HG03175 (cell line): ENCODE results near the gene KRT79.

Source experiments
- ATAC-seq: cut with Tn5 transposase; IDR thresholded peaks from one replicate; pipeline ENCODE4 v1.9.1; 2021; ENCODE audit warnings: mild to moderate bottlenecking, moderate library complexity; ENCODE audit not compliant: unreplicated experiment

Gene KRT79

GRCh38 chr12:52820521-52820920, 13.6 kb downstream of the KRT79 start:
- no peak for ATAC-seq

GRCh38 chr12:52819731-52820510, 14.2 kb downstream of the KRT79 start:
- no peak for ATAC-seq

- no peak for ATAC-seq
Observed at GRCh38 chr12:52818887-52819420, 15.2 kb downstream of the KRT79 start.

GRCh38 chr12:52818388-52818787, 15.7 kb downstream of the KRT79 start:
- no peak for ATAC-seq

GRCh38 chr12:52817699-52818238, 16.3 kb downstream of the KRT79 start:
- no peak for ATAC-seq

GRCh38 chr12:52817003-52817698, 17.0 kb downstream of the KRT79 start:
- no peak for ATAC-seq

GRCh38 chr12:52815676-52816588, 18.2 kb downstream of the KRT79 start:
- ATAC-seq: no peak

- no peak for ATAC-seq
Observed at GRCh38 chr12:52815161-52815560, 18.9 kb downstream of the KRT79 start.

GRCh38 chr12:52814710-52815155, 19.4 kb downstream of the KRT79 start:
- no peak for ATAC-seq

GRCh38 chr12:52813885-52814709, 20.0 kb downstream of the KRT79 start, which contains the start of gene KRT4:
KRT4 (minus strand) TSS chr12:52814116; CDS start chr12:52814058, 58 bp downstream.
- ATAC-seq: no peak

- no peak for ATAC-seq
Observed at GRCh38 chr12:52813203-52813819, 20.8 kb downstream of the KRT79 start.

- no peak for ATAC-seq
Observed at GRCh38 chr12:52812749-52813148, 21.4 kb downstream of the KRT79 start.

GRCh38 chr12:52812073-52812400, 22.1 kb downstream of the KRT79 start:
- ATAC-seq: no peak

- ATAC-seq: no peak
Observed at GRCh38 chr12:52811191-52812072, 22.7 kb downstream of the KRT79 start.

GRCh38 chr12:52810554-52810953, 23.6 kb downstream of the KRT79 start:
- ATAC-seq: no peak

- ATAC-seq: no peak
Observed at GRCh38 chr12:52809166-52809565, 24.9 kb downstream of the KRT79 start.

- ATAC-seq: no peak
Observed at GRCh38 chr12:52808573-52809160, 25.4 kb downstream of the KRT79 start.
